GM21723 (cell line): ENCODE measurements around the gene PARD6G.
"Not testable (repeated sequence)": the region's sequence is repeated elsewhere in the genome, so short reads cannot be mapped to it uniquely, and the experiment has no call there.

Experiments used
- ATAC-seq: cut with Tn5 transposase; IDR thresholded peaks from one replicate; pipeline ENCODE4 v1.9.1; 2021; ENCODE audit warnings: mild to moderate bottlenecking, moderate library complexity; ENCODE audit not compliant: unreplicated experiment

Gene PARD6G, protein sequence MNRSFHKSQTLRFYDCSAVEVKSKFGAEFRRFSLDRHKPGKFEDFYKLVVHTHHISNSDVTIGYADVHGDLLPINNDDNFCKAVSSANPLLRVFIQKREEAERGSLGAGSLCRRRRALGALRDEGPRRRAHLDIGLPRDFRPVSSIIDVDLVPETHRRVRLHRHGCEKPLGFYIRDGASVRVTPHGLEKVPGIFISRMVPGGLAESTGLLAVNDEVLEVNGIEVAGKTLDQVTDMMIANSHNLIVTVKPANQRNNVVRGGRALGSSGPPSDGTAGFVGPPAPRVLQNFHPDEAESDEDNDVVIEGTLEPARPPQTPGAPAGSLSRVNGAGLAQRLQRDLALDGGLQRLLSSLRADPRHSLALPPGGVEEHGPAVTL

DNA sequence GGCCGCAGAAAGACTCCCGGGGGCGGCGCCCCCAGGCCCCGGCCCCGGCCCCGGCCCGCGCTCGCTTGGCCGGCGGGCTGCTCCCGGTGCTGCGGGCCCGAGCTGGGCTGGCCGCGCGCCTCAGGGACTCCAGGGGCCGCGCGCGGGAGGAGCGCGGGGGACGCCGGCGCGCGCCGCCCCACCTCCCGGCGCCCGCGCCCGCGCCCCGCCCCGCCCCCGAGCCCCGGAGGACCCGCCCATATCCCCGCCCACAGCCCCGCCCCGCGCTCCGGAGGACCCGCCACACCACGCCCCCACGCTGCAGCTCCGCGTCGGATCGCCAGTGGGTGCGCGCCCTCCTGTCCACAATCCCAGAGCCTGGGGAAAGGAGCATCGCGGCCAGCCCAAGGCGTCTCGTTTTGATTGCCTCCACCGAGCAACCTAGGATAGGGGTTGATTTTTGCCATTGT, at the start of gene PARD6G:
Gene PARD6G (minus strand): TSS at position 122 of the 449 bp plus-strand sequence. CDS start 166 bp downstream, outside the sequence.
- ATAC-seq, result peak; percentile 60

DNA sequence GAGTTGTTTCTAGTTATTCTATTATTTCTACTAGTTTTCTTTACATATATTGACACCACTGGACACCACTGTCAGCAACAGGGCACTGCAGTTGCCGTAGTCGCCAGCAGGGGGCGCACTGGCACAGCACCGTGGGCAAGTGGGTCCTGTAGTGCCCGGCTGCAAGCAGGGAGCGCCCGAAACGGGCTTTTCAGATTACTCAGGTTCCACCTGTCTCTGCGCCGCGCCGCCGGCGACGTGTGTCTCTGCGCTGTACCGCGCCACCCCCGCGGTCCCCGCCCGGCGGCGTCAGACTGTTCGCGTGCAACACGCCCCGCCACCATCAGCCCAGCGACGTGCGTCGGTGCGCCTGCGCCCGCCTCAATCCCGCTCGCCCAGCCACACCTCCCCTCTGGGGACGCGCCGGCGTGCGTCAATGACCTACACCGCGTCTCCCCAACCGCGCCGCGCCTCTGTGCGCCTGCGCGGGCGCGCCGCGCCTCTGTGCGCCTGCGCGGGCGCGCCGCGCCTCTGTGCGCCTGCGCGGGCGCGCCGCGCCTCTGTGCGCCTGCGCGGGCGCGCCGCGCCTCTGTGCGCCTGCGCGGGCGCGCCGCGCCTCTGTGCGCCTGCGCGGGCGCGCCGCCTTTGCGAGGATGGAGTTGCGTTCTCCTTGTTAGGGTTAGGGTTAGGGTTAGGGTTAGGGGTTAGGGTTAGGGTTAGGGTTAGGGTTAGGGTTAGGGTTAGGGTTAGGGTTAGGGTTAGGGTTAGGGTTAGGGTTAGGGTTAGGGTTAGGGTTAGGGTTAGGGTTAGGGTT, 15.1 kb upstream of the PARD6G start:
- ATAC-seq, result not testable (repeated sequence)

DNA sequence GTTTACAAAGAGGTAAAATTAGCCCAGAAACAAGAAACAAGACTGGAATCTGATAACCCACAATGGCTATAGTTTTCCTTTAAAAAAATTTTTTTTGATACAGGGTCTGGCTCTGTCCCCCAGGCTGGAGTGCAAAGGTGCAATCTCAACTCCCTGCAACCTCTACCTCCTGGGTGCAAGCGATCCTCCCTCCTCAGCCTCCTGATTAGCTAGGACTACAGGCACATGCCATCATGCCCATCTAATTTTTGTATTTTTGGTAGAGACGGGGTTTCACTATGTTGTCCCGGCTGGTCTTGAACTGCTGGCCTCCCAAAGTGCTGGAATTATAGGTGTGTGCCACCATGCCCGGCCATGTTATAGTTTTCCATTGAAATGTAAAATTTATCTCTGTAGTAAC, 12.3 kb upstream of the PARD6G start:
- ATAC-seq, result no peak

DNA sequence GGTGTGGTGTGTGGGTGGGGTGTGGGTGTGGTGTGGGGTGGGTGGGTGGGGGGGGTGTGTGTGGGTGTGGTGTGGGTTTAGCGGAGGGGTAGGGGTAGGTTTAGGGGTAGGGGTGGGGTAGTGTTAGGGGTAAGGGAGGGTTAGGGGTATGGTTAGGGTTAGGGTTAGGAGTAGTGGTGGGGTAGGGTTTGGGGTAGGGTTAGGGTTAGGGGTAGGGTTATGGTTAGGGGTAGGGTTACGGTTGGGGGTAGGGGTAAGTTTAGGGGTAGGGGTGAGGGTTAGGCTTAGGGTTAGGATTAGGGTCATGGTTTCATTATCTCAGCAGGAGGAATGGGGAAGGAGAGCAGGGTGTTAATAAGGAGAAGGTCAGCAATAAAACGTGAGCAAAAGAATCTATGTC, 11.3 kb upstream of the PARD6G start:
- ATAC-seq, result no peak

DNA sequence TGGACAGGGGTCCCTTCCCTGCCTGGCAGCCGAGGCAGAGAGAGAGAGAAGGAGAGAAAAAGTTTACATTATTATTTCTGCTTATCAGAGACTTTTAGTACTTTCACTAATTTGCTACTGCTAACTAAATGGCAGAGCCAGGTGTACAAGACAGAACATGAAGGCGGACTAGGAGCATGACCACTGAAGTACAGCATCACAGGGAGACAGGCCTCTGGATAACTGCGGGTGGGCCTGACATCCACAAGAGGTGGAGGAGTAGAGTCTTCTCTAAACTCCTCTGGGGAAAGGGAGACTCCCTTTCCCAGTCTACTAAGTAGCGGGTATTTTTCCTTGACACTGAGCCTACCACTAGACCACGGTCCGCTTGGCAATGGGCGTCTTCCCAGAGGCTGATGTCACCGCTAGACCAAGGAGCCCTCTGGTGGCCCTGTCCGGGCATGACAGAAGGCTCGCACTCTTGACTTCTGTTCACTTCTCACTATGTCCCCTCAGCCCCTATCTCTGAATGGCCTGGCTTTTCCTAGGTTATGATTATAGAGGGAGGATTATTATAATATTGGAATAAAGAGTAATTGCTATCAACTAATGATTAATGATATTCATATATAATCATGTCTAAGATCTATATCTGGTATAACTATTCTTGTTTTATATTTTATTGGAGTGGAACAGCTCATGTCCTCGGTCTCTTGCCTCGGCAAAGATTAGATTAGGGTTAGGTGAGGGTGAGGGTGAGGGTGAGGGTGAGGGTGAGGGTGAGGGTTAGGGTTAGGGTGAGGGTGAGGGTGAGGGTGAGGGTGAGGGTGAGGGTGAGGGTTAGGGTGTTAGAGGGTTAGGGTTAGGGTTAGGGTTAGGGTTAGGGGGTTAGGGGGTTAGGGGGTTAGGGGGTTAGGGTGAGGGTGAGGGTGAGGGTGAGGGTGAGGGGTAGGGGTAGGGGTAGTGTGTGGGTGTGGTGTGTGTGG, 10.5 kb upstream of the PARD6G start:
- not testable (repeated sequence) for ATAC-seq

DNA sequence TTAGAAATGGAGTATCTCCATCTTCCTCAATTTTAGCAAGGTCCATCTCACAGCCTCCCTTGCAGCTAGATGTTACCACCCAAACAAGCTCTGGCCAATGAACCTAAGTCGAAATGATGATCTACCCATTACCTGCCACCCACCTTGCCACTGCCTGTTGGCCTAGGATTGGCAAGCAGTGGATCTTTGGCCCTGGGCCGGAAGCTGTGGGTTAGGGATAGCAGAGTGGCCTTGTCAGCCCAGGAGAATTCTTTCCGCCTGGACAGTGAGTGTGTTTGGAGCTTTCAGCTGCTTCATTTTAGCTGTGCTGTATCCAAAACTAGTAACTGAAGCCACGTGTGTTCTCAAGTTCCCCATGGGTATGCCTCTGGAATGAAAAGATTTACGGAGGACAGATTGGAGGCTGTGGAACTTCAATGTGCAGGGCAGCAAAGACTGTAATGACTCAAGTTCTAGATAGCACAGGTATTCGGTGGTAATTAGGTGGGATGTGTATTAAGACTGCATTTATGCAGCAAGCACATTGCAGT, 7.7 kb upstream of the PARD6G start:
- no peak for ATAC-seq

DNA sequence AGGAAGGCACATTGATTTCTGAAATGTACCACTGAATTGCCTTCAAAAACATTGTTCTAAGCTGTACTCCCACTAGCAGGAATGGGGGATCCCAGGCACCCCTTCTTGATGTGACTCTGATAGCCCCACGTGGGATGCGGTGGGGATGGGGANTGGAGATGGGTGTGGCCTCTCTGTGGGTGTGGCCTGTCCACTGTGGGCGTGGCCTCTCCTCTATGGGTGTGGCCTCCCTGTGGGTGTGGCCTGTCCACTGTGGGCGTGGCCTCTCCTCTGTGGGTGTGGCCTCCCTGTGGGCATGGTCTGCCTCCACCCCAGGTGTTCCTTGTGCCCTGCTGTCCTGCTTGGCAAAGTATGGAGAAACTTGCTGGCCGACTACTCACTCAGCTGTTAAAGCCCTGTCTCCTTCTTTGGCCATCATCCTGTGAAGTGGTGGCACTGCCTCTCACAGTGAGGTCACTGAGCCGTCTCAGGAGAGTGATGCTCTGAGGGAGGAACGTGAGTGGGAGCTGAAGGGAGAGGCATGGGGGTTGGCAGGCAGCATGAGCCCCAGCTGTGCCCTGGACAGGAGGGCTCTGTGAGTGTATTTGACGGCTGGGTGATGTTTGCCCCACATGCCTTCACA, 6.7 kb upstream of the PARD6G start:
- no peak for ATAC-seq

DNA sequence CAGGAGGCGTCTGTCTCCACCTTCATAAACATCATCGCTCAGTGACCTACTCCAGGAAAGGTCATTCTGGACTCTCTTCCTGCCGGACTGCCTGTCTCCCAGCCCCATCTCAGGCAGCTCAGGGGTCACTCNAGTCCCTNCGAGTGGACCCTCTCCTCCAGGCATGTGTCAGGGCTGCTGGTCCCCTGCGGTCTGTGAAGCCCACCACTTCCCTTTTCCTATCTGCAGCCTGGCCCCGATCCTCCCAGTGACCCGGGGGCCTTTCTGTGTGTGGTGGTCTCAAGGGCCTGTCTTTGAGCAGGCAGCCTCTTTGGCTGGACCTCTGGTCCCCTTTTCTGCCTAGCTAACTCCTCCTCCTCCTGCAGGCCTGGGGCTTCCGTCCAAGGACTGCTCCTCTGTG, 5.9 kb upstream of the PARD6G start:
- ATAC-seq, result no peak

DNA sequence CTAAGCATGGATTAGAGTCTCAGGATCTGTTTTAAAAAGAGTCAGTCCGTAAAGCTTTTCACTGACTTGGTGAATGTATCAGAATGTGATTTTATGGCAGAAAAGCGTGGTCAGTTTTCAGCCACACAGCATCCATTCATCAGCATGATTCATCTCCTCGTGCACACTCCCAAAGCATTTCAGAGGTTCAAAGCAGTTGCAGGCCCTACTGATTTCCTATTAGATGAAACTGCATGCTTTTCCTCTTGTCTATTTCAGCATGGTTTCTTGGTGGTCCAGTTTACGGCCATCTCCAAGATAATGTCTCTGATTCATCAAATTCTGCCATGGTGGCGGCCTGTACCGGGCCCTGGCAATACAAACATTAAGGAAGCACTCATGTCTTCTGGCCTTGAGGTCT, 4.8 kb upstream of the PARD6G start:
- no peak for ATAC-seq

DNA sequence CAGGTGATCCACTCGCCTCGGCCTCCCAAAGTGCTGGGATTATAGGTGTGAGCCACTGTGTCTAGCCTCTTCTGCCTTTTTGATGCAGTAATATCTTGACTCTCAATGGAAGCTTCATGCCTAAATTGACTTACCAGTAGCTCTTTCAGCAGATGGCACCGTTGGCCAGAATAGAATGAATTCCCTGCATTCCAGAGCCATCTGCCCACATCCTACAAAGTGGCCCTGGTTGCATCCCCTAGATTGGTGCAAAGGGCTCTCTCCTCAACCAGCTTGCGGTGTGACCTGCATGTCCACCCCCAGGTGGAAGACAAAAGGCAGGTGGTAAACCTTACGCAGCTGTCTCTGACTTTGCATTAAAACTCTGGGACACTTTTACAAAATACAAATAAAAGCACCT, 4.4 kb upstream of the PARD6G start:
- no peak for ATAC-seq

DNA sequence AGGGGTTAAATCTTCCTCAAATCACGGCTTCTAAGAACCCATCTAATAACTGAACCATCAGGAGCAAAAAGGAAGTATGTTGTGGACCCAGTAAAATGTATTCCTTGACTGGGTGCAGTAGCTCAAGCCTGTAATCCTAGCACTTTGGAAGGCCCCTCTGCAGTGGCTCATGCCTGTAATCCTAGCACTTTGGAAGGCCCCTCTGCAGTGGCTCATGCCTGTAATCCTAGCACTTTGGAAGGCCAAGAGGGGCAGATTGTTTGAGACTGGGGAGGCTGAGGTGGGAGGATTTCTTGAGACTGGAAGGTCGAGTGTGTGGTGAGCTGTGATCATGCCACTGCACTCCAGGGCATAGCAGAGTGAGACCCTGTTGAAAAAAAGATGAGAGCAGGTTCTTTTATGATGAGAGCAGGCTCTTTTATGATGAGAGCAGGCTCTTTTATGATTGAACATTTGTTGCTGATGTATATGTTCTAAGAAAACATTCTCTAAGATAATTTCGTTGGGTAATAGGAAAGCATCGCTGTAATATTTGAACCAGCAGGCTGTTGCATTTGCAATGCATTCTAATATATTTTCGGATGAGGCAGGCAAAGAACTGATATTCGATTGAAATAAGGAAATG, 3.5 kb upstream of the PARD6G start:
- ATAC-seq, result no peak

DNA sequence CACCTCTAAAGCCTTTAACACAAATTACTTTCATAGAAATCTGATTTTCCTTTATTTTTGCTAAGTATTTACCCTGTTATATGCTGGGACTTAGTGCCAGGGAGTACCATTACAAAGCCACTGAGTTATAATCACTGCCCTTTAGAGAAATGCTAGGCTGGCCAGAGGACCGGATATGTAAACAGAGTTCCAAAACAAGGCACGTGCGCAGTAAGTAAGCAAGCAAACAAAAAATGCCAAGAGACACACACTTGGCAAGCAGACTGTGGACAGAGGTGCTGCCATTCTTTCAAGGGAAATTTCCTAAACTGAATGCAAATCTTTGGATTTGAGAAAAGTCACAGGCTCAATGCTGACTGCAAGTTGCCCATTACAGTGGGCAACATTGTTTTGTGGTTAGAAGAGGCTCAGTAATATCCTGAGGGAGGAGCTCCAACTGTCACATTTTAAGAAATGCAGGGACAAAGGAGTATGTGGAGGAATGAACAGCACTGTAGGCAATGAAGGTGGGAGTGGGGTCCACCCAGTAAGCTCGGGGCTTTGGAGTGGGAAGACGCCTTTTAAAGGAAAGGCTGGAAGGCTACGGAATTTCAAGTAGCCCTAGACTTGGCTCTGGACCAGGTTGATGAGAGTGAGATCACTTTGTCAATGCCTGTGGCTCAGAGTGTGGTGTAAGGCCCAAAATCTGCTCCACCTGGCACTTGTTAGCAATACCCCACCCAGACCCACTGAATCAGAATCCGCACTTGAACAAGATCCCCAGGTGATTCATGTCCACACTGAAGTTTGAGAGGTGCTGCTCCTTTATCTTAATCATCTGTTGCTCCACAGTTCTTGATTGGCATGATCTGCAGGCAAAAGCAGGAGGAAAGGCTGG, 2.1 kb upstream of the PARD6G start:
- ATAC-seq, result no peak

DNA sequence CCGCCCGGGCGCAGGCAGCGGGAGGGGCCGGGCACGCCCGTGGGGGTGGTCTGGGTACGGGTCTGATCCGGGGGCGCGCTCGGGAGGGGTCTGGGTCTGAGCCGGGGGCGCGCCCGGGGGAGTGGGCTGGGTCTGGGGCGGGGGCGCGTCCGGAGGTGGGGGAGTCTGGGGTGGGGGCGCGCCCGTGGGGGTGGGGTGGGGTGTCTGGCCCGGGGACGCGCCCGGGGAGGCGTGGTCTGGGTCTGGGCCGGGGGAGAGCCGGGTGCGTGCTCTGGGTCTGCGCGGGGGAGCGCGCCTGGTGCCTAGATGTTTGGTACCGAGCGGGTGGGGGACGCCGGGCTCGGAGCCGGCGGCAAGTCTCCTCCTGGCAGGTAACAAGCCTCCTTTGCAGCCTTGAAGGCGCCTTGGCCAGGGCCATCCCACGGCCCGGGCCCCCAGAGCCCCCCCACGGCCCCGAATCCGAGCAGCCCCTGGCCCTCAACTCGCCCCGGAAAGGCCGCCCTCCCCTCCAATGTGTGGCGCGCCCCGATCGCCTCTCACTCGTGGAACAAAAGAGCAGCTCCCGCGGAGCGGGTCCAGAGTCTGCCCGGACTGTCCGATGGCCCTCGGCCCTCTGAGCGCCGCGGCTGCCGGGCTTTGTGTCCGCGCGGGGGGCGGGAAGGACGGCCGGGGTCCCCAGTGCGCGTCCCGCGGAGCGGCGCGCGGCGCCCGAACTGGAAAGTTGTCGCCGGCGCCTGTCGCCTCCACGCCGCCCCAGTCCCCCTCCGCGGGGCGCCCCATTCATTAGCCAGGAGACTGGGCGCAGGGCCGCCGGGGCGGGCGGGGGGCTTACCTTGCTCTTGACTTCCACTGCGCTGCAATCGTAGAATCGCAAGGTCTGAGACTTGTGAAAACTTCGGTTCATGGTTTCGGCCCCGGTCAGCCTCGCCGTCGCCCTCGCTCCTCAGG, 595 bp downstream of the PARD6G start:
- peak; percentile 31 for ATAC-seq

DNA sequence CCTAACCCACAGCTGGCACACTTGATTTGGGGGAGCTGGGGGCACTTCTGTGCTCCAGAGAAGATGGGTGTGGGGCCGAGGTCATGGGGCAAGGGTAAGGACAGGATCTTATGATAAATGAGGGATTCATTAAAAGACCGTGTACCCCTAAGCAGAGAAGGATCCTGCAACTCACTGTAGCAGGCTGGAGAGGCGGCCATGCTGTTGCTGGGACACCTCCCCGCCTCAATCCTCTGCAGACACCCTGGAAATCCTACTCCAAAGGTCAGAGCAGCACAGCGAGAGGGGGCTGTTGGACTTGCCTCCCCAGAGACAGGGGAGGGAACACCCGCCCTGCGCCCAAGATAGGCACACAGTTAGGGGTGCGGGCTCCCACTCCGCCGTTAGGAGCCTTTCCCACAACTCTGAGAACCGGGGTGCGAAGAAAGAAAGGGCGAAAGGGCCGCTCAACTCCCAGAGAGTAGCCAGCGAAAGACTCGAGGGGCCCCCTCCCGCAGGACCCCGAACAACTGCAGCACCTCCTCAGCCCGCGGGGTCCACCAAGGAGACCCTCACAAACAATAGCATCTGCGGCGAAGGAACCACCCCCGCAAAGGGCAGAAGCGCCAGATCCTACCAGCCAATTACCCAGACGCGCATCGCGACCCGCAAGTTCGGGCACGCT, 1.4 kb downstream of the PARD6G start:
- ATAC-seq, result no peak

DNA sequence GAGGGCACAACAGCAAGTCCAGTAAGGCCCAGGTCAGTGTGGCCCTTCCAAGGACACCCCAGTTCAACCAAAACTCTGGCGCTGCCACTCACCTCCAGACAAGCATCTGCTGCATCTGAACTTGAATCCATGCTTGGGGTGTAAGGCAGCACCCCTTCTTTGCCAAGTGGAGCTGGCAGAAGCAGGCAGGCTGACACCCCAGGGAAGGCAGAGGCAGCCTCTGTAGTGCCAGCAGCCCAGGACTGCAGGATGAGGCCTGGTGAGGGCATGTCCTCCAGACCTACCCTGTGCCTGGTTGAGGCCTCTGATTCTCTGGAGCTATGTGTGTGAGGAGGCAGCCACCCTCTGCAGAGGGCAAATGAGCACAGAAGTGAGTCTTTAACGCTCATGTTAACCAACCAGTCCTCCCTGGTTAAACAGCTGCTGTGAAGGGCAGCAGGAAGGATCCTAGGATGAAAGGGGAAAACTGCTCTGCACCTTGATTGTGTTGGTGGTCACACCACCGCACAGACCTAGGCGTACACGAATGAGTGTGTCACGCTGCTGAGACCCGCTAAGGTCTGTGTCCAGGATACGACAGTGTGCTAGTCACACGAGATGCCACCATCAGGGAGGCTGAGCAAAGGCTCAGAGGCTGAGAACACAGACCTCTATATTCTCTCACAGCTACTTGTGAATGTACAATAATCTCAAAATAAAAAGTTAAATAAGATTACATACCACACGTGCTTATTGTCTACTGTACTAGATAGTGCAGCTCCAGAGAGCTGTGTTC, 2.2 kb downstream of the PARD6G start:
- ATAC-seq, result no peak

DNA sequence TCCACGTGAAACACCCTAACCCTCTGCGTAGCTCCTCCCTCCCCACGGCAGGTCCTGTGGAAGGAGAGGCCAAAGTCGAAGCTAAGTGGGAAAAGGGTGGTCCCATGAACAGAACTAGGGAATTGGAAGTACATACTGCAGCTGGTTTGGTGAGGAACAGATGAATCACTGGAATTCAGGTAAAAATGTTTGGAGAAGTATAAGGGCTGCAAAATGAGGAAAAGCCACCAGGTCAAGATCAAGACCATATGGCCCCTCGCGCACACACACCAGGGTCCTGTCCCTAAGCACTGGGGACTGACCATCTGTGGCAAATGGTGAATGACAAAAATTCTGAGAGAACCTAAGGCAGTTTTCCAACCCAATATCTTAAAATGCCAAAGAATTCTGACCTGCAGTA, 3.1 kb downstream of the PARD6G start:
- ATAC-seq, result no peak
